ENCODE data around the gene KSR1.

GRCh38 chr17:27535975-27536374 lies 79.7 kb downstream of the KSR1 start:
- TF ChIP-seq CTCF (IDR thresholded peaks at IDR 0.05) = no peak
- TF ChIP-seq POLR2A (IDR thresholded peaks at IDR 0.05) = no peak

All from Peyer's patch (tissue), 4 donors.